HepG2 (cell line): ENCODE measurements around the gene KCNJ14. TPM values are rescaled to one million over a fixed set of nuclear protein-coding genes. Genes with fewer than 3 reads are reported as not detected.

Source experiments
- ARID3A ChIP-seq: IDR thresholded peaks from 2 replicates; pipeline ENCODE4 v1.6.1; 2012; ENCODE audit warnings: low read depth, low read length, improper control_type of control experiment
- DBP ChIP-seq: sonication (generic); formaldehyde crosslinking; IDR thresholded peaks from 2 replicates; pipeline ENCODE4 v1.4.0; 2020; ENCODE audit warnings: missing genetic modification reagents; ENCODE audit errors: not compliant biosample characterization
- FLYWCH1 ChIP-seq: sonication (generic); formaldehyde crosslinking; IDR thresholded peaks from 2 replicates; pipeline ENCODE4 v1.8.1; 2023; ENCODE audit warnings: mild to moderate bottlenecking, missing genetic modification reagents
- GRHL1 ChIP-seq: sonication (generic); formaldehyde crosslinking; conservative IDR thresholded peaks from 2 replicates; pipeline ENCODE4 v1.8.0; 2022; ENCODE audit warnings: missing genetic modification reagents
- JDP2 ChIP-seq: sonication (generic); formaldehyde crosslinking; IDR thresholded peaks from 2 replicates; pipeline ENCODE4 v1.8.1; 2022; ENCODE audit warnings: missing genetic modification reagents, borderline replicate concordance
- MAFK ChIP-seq, 2 experiments: IDR thresholded peaks in 1 of 2; conservative IDR thresholded peaks in 1 of 2; 2 replicates each; pipeline ENCODE4 v1.6.1; 2011; ENCODE audit warnings: improper control_type of control experiment in 2 of 2, low read length in 2 of 2
- MLLT10 ChIP-seq: sonication (generic); formaldehyde crosslinking; IDR thresholded peaks from 2 replicates; pipeline ENCODE4 v1.4.0; 2020; ENCODE audit warnings: missing genetic modification reagents
- MXI1 ChIP-seq: IDR thresholded peaks from 3 replicates; pipeline ENCODE4 v1.6.1; 2012; ENCODE audit warnings: low read depth, low read length, inconsistent platforms, borderline replicate concordance
- NFYB ChIP-seq: sonication (generic); formaldehyde crosslinking; IDR thresholded peaks from 2 replicates; pipeline ENCODE4 v1.4.0; 2020; ENCODE audit warnings: missing genetic modification reagents
- NKX3-1 ChIP-seq: sonication (generic); formaldehyde crosslinking; IDR thresholded peaks from 2 replicates; pipeline ENCODE4 v1.5.0; 2020; ENCODE audit warnings: missing genetic modification reagents
- PCBP1 ChIP-seq: fragments of 200-400 bp; formaldehyde crosslinking; IDR thresholded peaks from 2 replicates; pipeline ENCODE4 v1.6.1; 2017; ENCODE audit warnings: mild to moderate bottlenecking, low read depth, low read length, borderline replicate concordance
- SETDB1 ChIP-seq: sonication (generic); formaldehyde crosslinking; IDR thresholded peaks from 2 replicates; pipeline ENCODE4 v1.5.1; 2020; ENCODE audit warnings: missing genetic modification reagents, mild to moderate bottlenecking, borderline replicate concordance
- SKI ChIP-seq: fragments of 450-650 bp; IDR thresholded peaks from one replicate; pipeline ENCODE4 v1.6.1; 2018; ENCODE audit warnings: mild to moderate bottlenecking; ENCODE audit not compliant: partially characterized antibody
- ZBTB10 ChIP-seq: sonication (generic); formaldehyde crosslinking; IDR thresholded peaks from 2 replicates; pipeline ENCODE4 v1.4.0; 2020; ENCODE audit warnings: missing genetic modification reagents, borderline replicate concordance
- ZC3H13 ChIP-seq: sonication (generic); formaldehyde crosslinking; IDR thresholded peaks from 2 replicates; pipeline ENCODE4 v1.8.1; 2023; ENCODE audit warnings: mild to moderate bottlenecking, missing genetic modification reagents, moderate library complexity
- ZNF446 ChIP-seq: sonication (generic); formaldehyde crosslinking; IDR thresholded peaks from 2 replicates; pipeline ENCODE4 v1.5.0; 2020; ENCODE audit warnings: mild to moderate bottlenecking, missing genetic modification reagents
- ZNF484 ChIP-seq: sonication (generic); formaldehyde crosslinking; IDR thresholded peaks from 2 replicates; pipeline ENCODE4 v1.5.1; 2020; ENCODE audit warnings: mild to moderate bottlenecking, low read depth, missing genetic modification reagents, borderline replicate concordance
- ZNF644 ChIP-seq: IDR thresholded peaks from 2 replicates; pipeline ENCODE4 v1.6.1; 2016; ENCODE audit warnings: low read depth
- ZSCAN29 ChIP-seq: sonication (generic); formaldehyde crosslinking; conservative IDR thresholded peaks from 2 replicates; pipeline ENCODE4 v1.4.0; 2020; ENCODE audit warnings: mild to moderate bottlenecking, missing genetic modification reagents
- polyA plus RNA-seq, 8 experiments: library from polyadenylated mRNA; depleted of rRNA in 3 of 8; stranded (reverse) in 7 of 8; unstranded in 1 of 8; fragments of >200 nt; fragmentation: Illumina TruSeq in 4 of 8; extraction: Trizol in 4 of 8; gene quantifications; 2 replicates each; pipeline versions ENCODE4 v1.2.1 to v1.2.3, GENCODE V29; 2011 to 2016; ENCODE audit warnings: low read depth in 4 of 8, missing spikeins in 1 of 8, mixed read lengths in 1 of 8; ENCODE audit not compliant: insufficient read depth in 1 of 8
- total RNA-seq, 5 experiments: library from RNA; depleted of rRNA; stranded (reverse); fragments of >200 nt; fragmentation: Illumina TruSeq; extraction: Trizol; gene quantifications; 2 replicates each; pipeline ENCODE4 v1.2.3, GENCODE V29; 2016; ENCODE audit warnings: low read depth in 1 of 5

Gene KCNJ14
- total and polyA plus RNA-seq, 2 of the 13 experiments (the other 11 are each of a cell fraction or from before 2014, with no cell fraction given), result 0.20 to 0.51 TPM

GRCh38 chr19:48496959-48497727 lies 41.8 kb downstream of the KCNJ14 start (continued):
- TF ChIP-seq DBP (CRISPR knock-in tag), result no peak
- no peak for TF ChIP-seq NFYB (CRISPR knock-in tag)
- no peak for TF ChIP-seq JDP2 (CRISPR knock-in tag)
- 0 out of 2 replicates have a peak, but pooled peaks have one; percentile 33 for TF ChIP-seq ZNF644
- no peak for TF ChIP-seq ZSCAN29
- TF ChIP-seq MXI1, result no peak
- no peak for TF ChIP-seq ZNF484 (CRISPR knock-in tag)
- no peak for TF ChIP-seq SETDB1 (CRISPR knock-in tag)
- no peak for TF ChIP-seq MLLT10
- TF ChIP-seq PCBP1, result no peak
- no peak for TF ChIP-seq ZNF446
- no peak for TF ChIP-seq NKX3-1 (CRISPR knock-in tag)
- TF ChIP-seq ZBTB10 (CRISPR knock-in tag), result peak; percentile 80
- TF ChIP-seq FLYWCH1 (CRISPR knock-in tag), result no peak
- no peak for TF ChIP-seq MAFK (conservative IDR thresholded peaks at IDR 0.05 in 1 of 2, IDR thresholded peaks at IDR 0.05 in 1 of 2; ENCODE audit: low read length in 2 of 2)
- no peak for TF ChIP-seq GRHL1 (CRISPR knock-in tag)
- TF ChIP-seq ARID3A, result no peak
- TF ChIP-seq ZC3H13 (CRISPR knock-in tag), result no peak
- no peak for TF ChIP-seq SKI
